PC-3 (cell line): ENCODE data around the gene APOA1. TPM values are rescaled to one million over a fixed set of nuclear protein-coding genes. Genes with fewer than 3 reads are reported as not detected.
A peak's percentile ranks its signal among the peaks of the same experiment; 100 is the strongest.

ENCODE experiments used
- ATAC-seq: fragments of 200-7000 bp; cut with Tn5 transposase; 2 replicates; pipeline ENCODE4 v1.9.1; 2020; ENCODE audit warnings: mild to moderate bottlenecking, moderate library complexity
- BruUV-seq: library from RNA; stranded (reverse); fragments of 400-500 nt; replicated peaks from 2 replicates; lab custom pipeline; 2021; lab: Mats Ljungman, UMichigan
- CTCF ChIA-PET: fragments of 300-600 bp; sonication (Branson Sonifier 250); formaldehyde crosslinking; loops from one replicate; lab custom pipeline; 2022; ENCODE audit warnings: antibody characterized with exemption; lab: Charles Lee
- POLR2A ChIA-PET: fragments of 300-600 bp; sonication (Branson Sonifier 250); formaldehyde crosslinking; loops from one replicate; lab custom pipeline; 2022; ENCODE audit warnings: antibody characterized with exemption; ENCODE audit not compliant: unreplicated experiment; lab: Charles Lee
- DNase-seq: peaks from one replicate; pipeline ENCODE4 v3.0.0-alpha.2; 2015
- H2AFZ ChIP-seq: fragments of 300-600 bp; sonication (generic); 2 replicates; pipeline ENCODE4 v1.6.0; 2016; ENCODE audit warnings: antibody characterized with exemption, low read length
- H3F3A ChIP-seq: fragments of 300-600 bp; sonication (generic); one replicate; pipeline ENCODE4 v1.6.0; 2017; ENCODE audit warnings: antibody characterized with exemption, low read length, control low read depth, mild to moderate bottlenecking; ENCODE audit not compliant: unreplicated experiment
- H3K27ac ChIP-seq: fragments of 300-600 bp; sonication (generic); 2 replicates; pipeline ENCODE4 v1.5.1; 2016; ENCODE audit warnings: mild to moderate bottlenecking, low read length
- H3K27me3 ChIP-seq: fragments of 300-600 bp; sonication (generic); 2 replicates; pipeline ENCODE4 v1.6.1; 2016; ENCODE audit warnings: low read length, mixed read lengths
- H3K36me3 ChIP-seq: fragments of 300-600 bp; sonication (generic); 2 replicates; pipeline ENCODE4 v1.6.1; 2016; ENCODE audit warnings: low read depth, mixed run types, low read length, mixed read lengths
- H3K4me1 ChIP-seq: fragments of 300-600 bp; sonication (generic); 2 replicates; pipeline ENCODE4 v1.5.1; 2016; ENCODE audit warnings: low read length; ENCODE audit not compliant: insufficient read depth
- H3K4me2 ChIP-seq: fragments of 300-600 bp; sonication (generic); 2 replicates; pipeline ENCODE4 v1.6.0; 2016; ENCODE audit warnings: low read length
- H3K4me3 ChIP-seq: fragments of 300-600 bp; sonication (generic); 2 replicates; pipeline ENCODE4 v1.5.1; 2016; ENCODE audit warnings: mild to moderate bottlenecking, low read length, mixed read lengths
- H3K79me2 ChIP-seq: fragments of 300-600 bp; sonication (generic); 2 replicates; pipeline ENCODE4 v1.6.1; 2017; ENCODE audit warnings: low read length, mixed read lengths
- H3K9ac ChIP-seq: fragments of 300-600 bp; sonication (generic); 2 replicates; pipeline ENCODE4 v1.6.0; 2016; ENCODE audit warnings: mild to moderate bottlenecking, low read length
- H3K9me2 ChIP-seq: fragments of 300-600 bp; sonication (generic); replicated peaks from 2 replicates; pipeline ENCODE4 v1.6.1; 2016; ENCODE audit warnings: mixed run types, low read length, mixed read lengths
- H3K9me3 ChIP-seq: fragments of 300-600 bp; sonication (generic); 2 replicates; pipeline ENCODE4 v1.6.1; 2016; ENCODE audit warnings: low read length, mixed read lengths
- H4K20me1 ChIP-seq: fragments of 300-600 bp; sonication (generic); 2 replicates; pipeline ENCODE4 v1.6.1; 2016; ENCODE audit warnings: low read length, mixed read lengths
- CTCF ChIP-seq: fragments of 300-600 bp; sonication (generic); conservative IDR thresholded peaks from 2 replicates; pipeline ENCODE4 v1.5.1; 2017; ENCODE audit warnings: antibody characterized with exemption, low read depth, mild to moderate bottlenecking, low read length
- EZH2 ChIP-seq: fragments of 300-600 bp; sonication (generic); IDR thresholded peaks from one replicate; pipeline ENCODE4 v1.6.1; 2017; ENCODE audit warnings: antibody characterized with exemption, mild to moderate bottlenecking, low read length; ENCODE audit not compliant: unreplicated experiment
- EZH2phosphoT487 ChIP-seq: fragments of 300-600 bp; sonication (generic); IDR thresholded peaks from 2 replicates; pipeline ENCODE4 v1.6.1; 2018; ENCODE audit warnings: mild to moderate bottlenecking, antibody characterized with exemption, low read length, borderline replicate concordance
- intact Hi-C: fragments of 100-400 bp; cut with micrococcal nuclease; formaldehyde crosslinking; loops from 2 replicates; pipeline ENCODE4 v1.9.0; 2023
- total RNA-seq: library from RNA; depleted of rRNA; stranded (reverse); fragments of >200 nt; gene quantifications from 2 replicates; pipeline ENCODE4 v1.2.3, GENCODE V29; 2014

The APOA1 gene
- total RNA-seq, 1 experiment from 2014 or later = 0.33 TPM

- Histone ChIP-seq H3K4me3 (peak overlapping the region; percentile 50), H3K27me3 (no peaks in the 10 kb centered on the region), H3F3A (peaks cover 15% of the 10 kb centered on the region), H3K27ac (peak overlapping the region; percentile 97), H3K4me2 (peak overlapping the region; percentile 82), H2AFZ (no peak overlapping the region), H3K79me2 (no peaks in the 10 kb centered on the region), H3K36me3 (peaks cover 7% of the 10 kb centered on the region; the same call in 1 of the 2 replicates), H3K9me3 (no peaks in the 10 kb centered on the region), H4K20me1 (no peaks in the 10 kb centered on the region), H3K9ac (peak overlapping the region; percentile 87), H3K9me2 (no peaks in the 10 kb centered on the region), H3K4me1 (peaks cover 34% of the 10 kb centered on the region)
- POLR2A ChIA-PET = interaction anchor here (0.7 kb wide), 1 partner anchor 224 kb away, joined by 3 read pairs; no protein-coding TSS in a partner anchor
- DNase-seq = peak; percentile 85
- ATAC-seq = peak; percentile 70
- intact Hi-C loops = loop anchor here (1.0 to 10.0 kb wide), 5 partner anchors 19 to 382 kb away; partner anchors contain the start of genes APOA5, BUD13, PCSK7 and RNF214
- CTCF ChIA-PET = interaction anchor here (2.8 kb wide), 1 partner anchor 17 kb away, joined by 16 read pairs; no protein-coding TSS in a partner anchor
- TF ChIP-seq EZH2phosphoT487 (no peak), CTCF (no peak), EZH2 (no peak)
- BruUV-seq = no TSS peak
Observed at GRCh38 chr11:116852261-116853031, 15.0 kb upstream of the APOA1 start.

- Histone ChIP-seq H3K27ac (peak overlapping the region; percentile 97), H4K20me1 (no peaks in the 10 kb centered on the region), H3K79me2 (no peaks in the 10 kb centered on the region), H3K4me1 (peaks cover 34% of the 10 kb centered on the region), H3F3A (peaks cover 15% of the 10 kb centered on the region), H3K4me2 (peak overlapping the region; percentile 82), H3K4me3 (no peak overlapping the region), H3K9me2 (no peaks in the 10 kb centered on the region), H2AFZ (no peak overlapping the region), H3K9ac (peak overlapping the region; percentile 57), H3K9me3 (no peaks in the 10 kb centered on the region), H3K36me3 (peaks cover 13% of the 10 kb centered on the region; the same call in 1 of the 2 replicates), H3K27me3 (no peaks in the 10 kb centered on the region)
- BruUV-seq = no TSS peak
- TF ChIP-seq EZH2phosphoT487 = no peak
- no peak for TF ChIP-seq CTCF
- no peak for TF ChIP-seq EZH2
- ChIA-PET CTCF (interaction anchor here (2.8 kb wide), 1 partner anchor 16 kb away, joined by 16 read pairs; no protein-coding TSS in a partner anchor), POLR2A (interaction anchor here (0.7 kb wide), 1 partner anchor 36 kb away, joined by 3 read pairs; no protein-coding TSS in a partner anchor)
- no peak for DNase-seq
- ATAC-seq = no peak
- intact Hi-C loops = loop anchor here (5.0 to 10.0 kb wide), 3 partner anchors 59 to 383 kb away; partner anchors contain the start of genes APOA5, BUD13, PCSK7 and RNF214
Observed at GRCh38 chr11:116851626-116852025, 14.2 kb upstream of the APOA1 start.
